Heart right ventricle (tissue), 16 donors: Measurements from ENCODE around the gene RTF2. TPM values are rescaled to one million over a fixed set of nuclear protein-coding genes. Genes with fewer than 3 reads are reported as not detected.
"Not testable (repeated sequence)": the region's sequence is repeated elsewhere in the genome, so short reads cannot be mapped to it uniquely, and the experiment has no call there.

Source experiments
- ATAC-seq, 8 donors: fragments of 200-7000 bp; cut with Tn5 transposase; one replicate each; pipeline ENCODE4 v1.9.1; 2020; ENCODE audit warnings: mild to moderate bottlenecking in 8 of 8, moderate library complexity in 8 of 8, moderate number of reproducible peaks in 1 of 8
- DNase-seq, 2 donors: peaks; one replicate each; pipeline ENCODE4 v3.0.0-alpha.2; 2020
- H3K27ac ChIP-seq, 10 donors: fragments of 200-600 bp; sonication (generic) in 2 of 10; one replicate each; pipeline versions ENCODE4 v1.5.0 to v1.8.0; 2020 to 2022; ENCODE audit warnings: mild to moderate bottlenecking in 3 of 10
- H3K27me3 ChIP-seq, 7 donors: fragments of 200-600 bp; one replicate each; pipeline ENCODE4 v1.8.0; 2021 to 2022; ENCODE audit warnings: mild to moderate bottlenecking in 2 of 7
- H3K36me3 ChIP-seq, 9 donors: fragments of 200-600 bp; sonication (generic) in 1 of 9; one replicate each; pipeline versions ENCODE4 v1.5.0 to v1.8.0; 2020 to 2022; ENCODE audit warnings: mild to moderate bottlenecking in 2 of 9
- H3K4me1 ChIP-seq, 9 donors: fragments of 200-600 bp; sonication (generic) in 1 of 9; one replicate each; pipeline versions ENCODE4 v1.5.0 to v1.8.0; 2020 to 2022; ENCODE audit warnings: mild to moderate bottlenecking in 4 of 9
- H3K4me3 ChIP-seq, 10 donors: fragments of 200-600 bp; sonication (generic) in 2 of 10; one replicate each; pipeline versions ENCODE4 v1.5.0 to v1.8.0; 2020 to 2022; ENCODE audit warnings: mild to moderate bottlenecking in 7 of 10, moderate library complexity in 2 of 10
- H3K9me3 ChIP-seq, 11 donors: fragments of 200-600 bp in 10 of 11; sonication (generic) in 2 of 11; one replicate each; pipeline versions ENCODE4 v1.5.0 to v1.8.0; 2013 to 2022; ENCODE audit warnings: mild to moderate bottlenecking in 2 of 11, control low read depth in 1 of 11, moderate library complexity in 1 of 11
- CTCF ChIP-seq, 9 donors: fragments of 200-600 bp; sonication (generic) in 2 of 9; IDR thresholded peaks; one replicate each; pipeline versions ENCODE4 v1.5.0 to v1.8.0; 2021 to 2022; ENCODE audit warnings: antibody characterized with exemption in 9 of 9, mild to moderate bottlenecking in 5 of 9, moderate library complexity in 1 of 9
- whole genome bisulfite sequencing, 2 donors: extraction: QIAGEN DNeasy Blood & Tissue Kit; methylation state at CpG; one replicate each; pipeline ENCODE4 v1.1.7; 2013; ENCODE audit warnings: inconsistent platforms in 1 of 2; 5-methylcytosine and 5-hydroxymethylcytosine counted together
- intact Hi-C, 10 donors: fragments of 100-400 bp; cut with DNase I; formaldehyde crosslinking; loops; one replicate each; pipeline versions ENCODE4 v1.11.1 to v1.14.2; 2022
- polyA plus RNA-seq, 2 donors: library from polyadenylated mRNA; stranded (reverse); fragments of 200-250 nt; gene quantifications; one replicate each; pipeline ENCODE4 v1.2.3, GENCODE V29; 2013
- total RNA-seq, 10 donors: library from RNA; stranded (reverse); fragmentation: NEBNext Ultra II Directional in 3 of 10; extraction: Animal tissue kit (Norgen Biotek cat#: 25700) in 3 of 10; gene quantifications; one replicate each; pipeline versions ENCODE4 v1.2.1 to v1.2.4, GENCODE V29; 2021 to 2023
- donor health status: Arrhythmogenic right ventricular cardiomyopathy.
- donor health status: ischemic (EF 13 %, LVEDD 7.1; RV severe dilation, severe dysfunction).
- donor health status: healthy with polysubstance abuse.
- donor health status: DM: no; HTN: yes; CAD: no.
- donor health status: DM: no; HTN: no; CAD: no.
- donor health status: ischemic (EF 25% LVEDD 6.9; RV normal size, moderate dysfunction).
- donor health status: ischemic (EF 25% LVEDD 5.7; RV mildly dilated, moderate dysfunction).
- donor health status: healthy.
- donor health status: DM: yes; HTN: yes; CAD: no.
- donor health status: Ischemic cardiomyopathy.
- donor health status: ischemic (EF 35%, LVEDD 5.7; RV mildly dilated, moderate dysfunction).
- donor health status: nonischemic (EF 11% LVEDD 7.7; RV severe dilation, severe dysfunction).
- donor health status: DM: yes; HTN: yes; CAD: no.
- donor health status: PGD.
- donor health status: ischemic (EF 29% LVEDD 5.4; RV normal size, mild dysfunction).
- donor health status: nonischemic (EF 23%, LVEDD 6.1; RV moderate dilation, normal function).

The RTF2 gene
- total and polyA plus RNA-seq, 12 donors: 29.1 to 113 (median 88.6) TPM

GRCh38 chr20:56519551-56519950 is 51.1 kb downstream of the RTF2 start:
- no peak for ATAC-seq
- WGBS, 2 donors: 99% methylated on average over 10 of the region's 10 CpGs
- peaks cover 0 to 31% (median 22%) of the 10 kb centered on the region in 11 donors for H3K9me3 ChIP-seq
- H3K4me1 ChIP-seq: peaks cover 0 to 18% (median 7%) of the 10 kb centered on the region in 9 donors
- no peak overlapping the region for H3K4me3 ChIP-seq
- H3K27ac ChIP-seq: no peak overlapping the region
- TF ChIP-seq CTCF (IDR thresholded peaks at IDR 0.05): no peak
- DNase-seq: no peak
- H3K36me3 ChIP-seq: peaks cover 0 to 69% (median 42%) of the 10 kb centered on the region in 9 donors
- intact Hi-C loops: no loop called here
- H3K27me3 ChIP-seq: no peaks in the 10 kb centered on the region

GRCh38 chr20:56520180-56520579 is 51.8 kb downstream of the RTF2 start:
- no peak for TF ChIP-seq CTCF (IDR thresholded peaks at IDR 0.05)
- Histone ChIP-seq H3K27ac (no peak overlapping the region), H3K36me3 (peaks cover 0 to 63% (median 42%) of the 10 kb centered on the region in 9 donors), H3K9me3 (peaks cover 0 to 31% (median 22%) of the 10 kb centered on the region in 11 donors), H3K27me3 (no peaks in the 10 kb centered on the region), H3K4me3 (no peak overlapping the region), H3K4me1 (peaks cover 0 to 18% (median 7%) of the 10 kb centered on the region in 9 donors)
- no peak for DNase-seq
- WGBS, 2 donors: 98% methylated on average over 10 of the region's 10 CpGs
- intact Hi-C loops: no loop called here
- no peak for ATAC-seq

- WGBS, 2 donors: 96% methylated on average over 13 of the region's 13 CpGs
- H3K4me3 ChIP-seq, H3K27me3 ChIP-seq, DNase-seq, intact Hi-C loops, H3K27ac ChIP-seq, ATAC-seq: not testable (repeated sequence)
- peaks cover 0 to 58% (median 42%) of the 10 kb centered on the region in 9 donors for H3K36me3 ChIP-seq
- H3K4me1 ChIP-seq: peaks cover 0 to 15% (median 6%) of the 10 kb centered on the region in 9 donors
- H3K9me3 ChIP-seq: peaks cover 0 to 31% (median 22%) of the 10 kb centered on the region in 11 donors
These were observed 52.4 kb downstream of the RTF2 start for GRCh38 chr20:56520746-56521354.

- no peak for TF ChIP-seq CTCF (IDR thresholded peaks at IDR 0.05)
- intact Hi-C loops: no loop called here
These were observed 53.9 kb downstream of the RTF2 start for GRCh38 chr20:56522311-56522710.

GRCh38 chr20:56524444-56524843 is 56.0 kb downstream of the RTF2 start, which contains the start of gene FAM209A:
Gene FAM209A, plus strand, starts transcription at chr20:56524744. Its CDS starts 65 bp downstream, at chr20:56524809.
- H3K4me1 ChIP-seq, intact Hi-C loops, DNase-seq, ATAC-seq, H3K4me3 ChIP-seq, H3K27ac ChIP-seq, H3K27me3 ChIP-seq: not testable (repeated sequence)
- peaks cover 0 to 29% (median 21%) of the 10 kb centered on the region in 11 donors for H3K9me3 ChIP-seq
- 89 to 93% methylated on average over 6 to 7 of the region's 7 CpGs for WGBS, 2 donors
- peaks cover 0 to 22% (median 12%) of the 10 kb centered on the region in 9 donors for H3K36me3 ChIP-seq

More at GRCh38 chr20:56522311-56522710, 53.9 kb downstream of the RTF2 start:
- no peak for ATAC-seq
- Histone ChIP-seq H3K27me3 (no peaks in the 10 kb centered on the region), H3K36me3 (peaks cover 0 to 44% (median 32%) of the 10 kb centered on the region in 9 donors), H3K27ac (no peak overlapping the region), H3K4me1 (peaks cover 0 to under 1% (median 0%) of the 10 kb centered on the region in 9 donors), H3K9me3 (peaks cover 0 to 31% (median 22%) of the 10 kb centered on the region in 11 donors), H3K4me3 (no peak overlapping the region)
- WGBS, 2 donors: 86 to 93% methylated on average over 6 of the region's 6 CpGs
- no peak for DNase-seq
